C4-2B (cell line): ENCODE data around the gene DHRS9.

ENCODE experiments used
- H3K27ac ChIP-seq: fragments of 450-650 bp; 2 replicates; pipeline ENCODE4 v1.5.1; 2017
- ZFX ChIP-seq: fragments of 450-650 bp; IDR thresholded peaks from 2 replicates; pipeline ENCODE4 v1.6.1; 2017
- TF ChIP-seq, protein P1 (sequence below): fragments of 450-650 bp; conservative IDR thresholded peaks from 2 replicates; pipeline ENCODE4 v1.5.1; 2017; ENCODE audit warnings: mild to moderate bottlenecking

The DHRS9 gene

DNA sequence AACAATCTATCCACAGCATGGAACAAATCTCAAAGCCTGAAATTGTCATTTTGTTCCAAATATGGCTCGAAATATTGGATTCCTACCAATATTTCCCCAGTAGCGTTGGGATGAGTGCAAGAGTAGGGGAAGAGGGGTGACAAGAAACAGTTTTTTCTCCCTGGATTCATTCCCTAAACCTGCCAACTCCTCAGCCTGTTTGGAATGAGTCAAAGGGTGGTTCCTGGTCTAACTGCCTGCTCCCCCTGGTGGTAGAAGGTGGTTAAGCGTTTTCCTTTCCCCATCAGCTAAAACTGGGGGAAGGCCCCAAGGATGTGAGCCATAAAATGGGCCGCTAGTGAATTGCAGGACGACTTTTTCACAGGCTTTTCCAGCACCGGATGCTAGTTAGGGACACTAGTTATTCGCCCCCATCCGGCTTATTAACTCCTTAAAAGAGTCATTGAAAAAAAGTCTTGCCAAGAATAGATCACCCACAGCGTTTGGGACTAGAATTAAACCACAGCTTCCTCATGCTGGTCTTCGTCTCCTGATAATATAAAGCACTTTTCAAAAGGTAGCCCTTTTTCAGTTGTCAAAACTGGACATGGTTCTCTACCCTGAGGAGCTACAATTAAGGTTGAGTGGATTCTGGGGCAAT lies 72.5 kb downstream of the DHRS9 start:
- TF ChIP-seq, protein P1, sequence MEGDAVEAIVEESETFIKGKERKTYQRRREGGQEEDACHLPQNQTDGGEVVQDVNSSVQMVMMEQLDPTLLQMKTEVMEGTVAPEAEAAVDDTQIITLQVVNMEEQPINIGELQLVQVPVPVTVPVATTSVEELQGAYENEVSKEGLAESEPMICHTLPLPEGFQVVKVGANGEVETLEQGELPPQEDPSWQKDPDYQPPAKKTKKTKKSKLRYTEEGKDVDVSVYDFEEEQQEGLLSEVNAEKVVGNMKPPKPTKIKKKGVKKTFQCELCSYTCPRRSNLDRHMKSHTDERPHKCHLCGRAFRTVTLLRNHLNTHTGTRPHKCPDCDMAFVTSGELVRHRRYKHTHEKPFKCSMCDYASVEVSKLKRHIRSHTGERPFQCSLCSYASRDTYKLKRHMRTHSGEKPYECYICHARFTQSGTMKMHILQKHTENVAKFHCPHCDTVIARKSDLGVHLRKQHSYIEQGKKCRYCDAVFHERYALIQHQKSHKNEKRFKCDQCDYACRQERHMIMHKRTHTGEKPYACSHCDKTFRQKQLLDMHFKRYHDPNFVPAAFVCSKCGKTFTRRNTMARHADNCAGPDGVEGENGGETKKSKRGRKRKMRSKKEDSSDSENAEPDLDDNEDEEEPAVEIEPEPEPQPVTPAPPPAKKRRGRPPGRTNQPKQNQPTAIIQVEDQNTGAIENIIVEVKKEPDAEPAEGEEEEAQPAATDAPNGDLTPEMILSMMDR: peak; percentile 89
- TF ChIP-seq ZFX: no peak
- H3K27ac ChIP-seq: no peak overlapping the region

DNA sequence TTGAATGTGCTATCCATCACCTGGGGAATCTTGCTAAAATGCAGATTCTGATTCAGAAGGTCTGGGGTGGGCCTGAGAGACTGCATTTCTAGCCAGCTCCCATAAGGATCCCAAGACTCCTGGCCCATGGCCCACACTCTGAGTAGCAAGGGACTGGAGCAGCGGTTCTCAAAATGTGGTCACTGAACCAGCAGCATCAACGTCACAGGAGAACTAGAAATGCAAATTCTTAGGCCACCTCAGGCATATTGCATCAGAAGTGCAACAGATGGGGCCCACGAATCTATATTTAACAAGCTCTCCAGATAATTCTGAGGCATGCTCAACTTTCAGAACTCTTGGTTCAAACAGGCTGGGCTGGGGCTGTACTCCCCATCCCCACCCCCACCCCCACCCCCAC lies 74.6 kb downstream of the DHRS9 start:
- no peak overlapping the region for H3K27ac ChIP-seq
- TF ChIP-seq, protein P1: no peak
- no peak for TF ChIP-seq ZFX
